GM06990 (cell line): ENCODE results near the gene SMNDC1.

Experiments
- DNase-seq: peaks from one replicate; pipeline ENCODE4 v3.0.0-alpha.2; 2011; ENCODE audit not compliant: insufficient read length; ENCODE audit errors: extremely low read depth
- H3K27me3 ChIP-seq: replicated peaks from 2 replicates; pipeline ENCODE4 v1.6.0; 2011; ENCODE audit warnings: low read length; ENCODE audit not compliant: control insufficient read depth, insufficient read depth
- H3K36me3 ChIP-seq: 2 replicates; pipeline ENCODE4 v1.5.1; 2011; ENCODE audit warnings: low read length; ENCODE audit not compliant: control insufficient read depth, insufficient read depth
- H3K4me3 ChIP-seq: replicated peaks from 2 replicates; pipeline ENCODE4 v1.5.1; 2011; ENCODE audit warnings: low read depth, mild to moderate bottlenecking, control low read depth, low read length
- TF ChIP-seq, protein P1 (sequence below): IDR thresholded peaks from 2 replicates; pipeline ENCODE4 v1.5.1; 2011; ENCODE audit warnings: low read length, control low read depth, mild to moderate bottlenecking, inconsistent platforms; ENCODE audit not compliant: insufficient read depth, poor library complexity, severe bottlenecking

Gene SMNDC1

GRCh38 chr10:110343947-110344346, 39.2 kb upstream of the SMNDC1 start:
- DNase-seq, result no peak
- TF ChIP-seq, protein P1, sequence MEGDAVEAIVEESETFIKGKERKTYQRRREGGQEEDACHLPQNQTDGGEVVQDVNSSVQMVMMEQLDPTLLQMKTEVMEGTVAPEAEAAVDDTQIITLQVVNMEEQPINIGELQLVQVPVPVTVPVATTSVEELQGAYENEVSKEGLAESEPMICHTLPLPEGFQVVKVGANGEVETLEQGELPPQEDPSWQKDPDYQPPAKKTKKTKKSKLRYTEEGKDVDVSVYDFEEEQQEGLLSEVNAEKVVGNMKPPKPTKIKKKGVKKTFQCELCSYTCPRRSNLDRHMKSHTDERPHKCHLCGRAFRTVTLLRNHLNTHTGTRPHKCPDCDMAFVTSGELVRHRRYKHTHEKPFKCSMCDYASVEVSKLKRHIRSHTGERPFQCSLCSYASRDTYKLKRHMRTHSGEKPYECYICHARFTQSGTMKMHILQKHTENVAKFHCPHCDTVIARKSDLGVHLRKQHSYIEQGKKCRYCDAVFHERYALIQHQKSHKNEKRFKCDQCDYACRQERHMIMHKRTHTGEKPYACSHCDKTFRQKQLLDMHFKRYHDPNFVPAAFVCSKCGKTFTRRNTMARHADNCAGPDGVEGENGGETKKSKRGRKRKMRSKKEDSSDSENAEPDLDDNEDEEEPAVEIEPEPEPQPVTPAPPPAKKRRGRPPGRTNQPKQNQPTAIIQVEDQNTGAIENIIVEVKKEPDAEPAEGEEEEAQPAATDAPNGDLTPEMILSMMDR, result no peak
- Histone ChIP-seq H3K4me3 (no peak overlapping the region), H3K27me3 (no peaks in the 10 kb centered on the region), H3K36me3 (no peaks in the 10 kb centered on the region)

DNA sequence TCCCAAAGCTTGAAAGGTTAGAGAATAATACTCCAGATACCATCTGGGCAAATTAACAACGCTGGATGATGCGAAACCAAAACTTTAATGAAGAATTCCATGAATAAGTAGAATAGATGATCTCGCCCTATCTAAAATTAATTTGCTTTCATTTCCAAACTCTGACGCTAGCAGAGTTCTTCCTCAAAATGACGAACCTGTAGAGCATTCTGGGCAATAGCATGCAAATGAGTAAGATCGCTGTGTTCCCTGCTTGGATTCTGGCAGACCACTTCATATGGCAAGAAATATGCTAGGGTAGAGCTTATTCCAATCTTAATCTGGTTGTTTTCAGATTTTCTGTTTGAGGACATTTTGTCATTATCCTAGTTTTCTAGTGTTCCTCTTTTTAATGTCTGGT, 36.1 kb upstream of the SMNDC1 start:
- no peak overlapping the region for H3K4me3 ChIP-seq
- TF ChIP-seq, protein P1, result no peak
- no peak for DNase-seq
- no peaks in the 10 kb centered on the region for H3K36me3 ChIP-seq
- no peaks in the 10 kb centered on the region for H3K27me3 ChIP-seq

DNA sequence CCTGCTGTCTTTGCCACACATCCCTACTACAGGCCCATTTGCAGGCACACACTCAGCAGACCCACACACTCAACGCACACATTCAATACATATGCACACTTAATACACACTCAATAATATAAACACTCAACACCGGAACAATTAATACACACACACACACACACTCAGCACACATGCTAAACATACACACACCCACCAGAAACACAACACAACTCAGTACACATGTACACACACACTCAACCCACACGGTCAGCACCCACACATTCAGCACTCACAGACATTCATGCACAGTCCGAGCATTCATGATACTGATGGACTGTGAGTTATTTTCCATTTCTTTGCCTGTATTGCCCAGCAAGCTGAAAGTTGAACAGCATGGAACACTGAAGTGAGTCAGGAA, 35.4 kb upstream of the SMNDC1 start:
- TF ChIP-seq, protein P1, result no peak
- H3K36me3 ChIP-seq, result no peaks in the 10 kb centered on the region
- no peaks in the 10 kb centered on the region for H3K27me3 ChIP-seq
- no peak for DNase-seq
- no peak overlapping the region for H3K4me3 ChIP-seq

GRCh38 chr10:110337906-110338305, 33.2 kb upstream of the SMNDC1 start:
- DNase-seq, result no peak
- H3K27me3 ChIP-seq, result no peaks in the 10 kb centered on the region
- TF ChIP-seq, protein P1, result no peak
- H3K36me3 ChIP-seq, result no peaks in the 10 kb centered on the region
- no peak overlapping the region for H3K4me3 ChIP-seq

DNA sequence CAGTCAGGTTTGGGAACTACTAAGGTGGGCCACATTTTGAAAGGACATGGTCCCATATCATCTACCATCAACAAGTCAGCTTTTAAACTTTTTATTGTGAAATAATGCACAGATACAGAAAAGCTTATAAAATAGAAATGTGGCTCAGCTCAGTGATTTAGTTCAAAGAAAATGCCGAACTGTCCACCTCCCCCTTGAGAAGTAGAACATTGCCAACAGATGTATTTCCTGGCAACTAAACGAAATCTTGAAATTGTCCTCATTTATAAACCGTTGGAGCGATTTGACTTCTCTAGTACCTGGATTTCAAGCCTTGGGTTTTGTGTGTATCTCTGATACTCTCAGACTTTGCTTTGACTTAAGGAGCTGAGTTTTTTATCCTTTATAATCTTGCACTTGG, 32.7 kb upstream of the SMNDC1 start:
- TF ChIP-seq, protein P1, result no peak
- Histone ChIP-seq H3K4me3 (no peak overlapping the region), H3K27me3 (no peaks in the 10 kb centered on the region), H3K36me3 (no peaks in the 10 kb centered on the region)
- DNase-seq, result no peak

- TF ChIP-seq, protein P1, result no peak
- Histone ChIP-seq H3K27me3 (no peaks in the 10 kb centered on the region), H3K4me3 (no peak overlapping the region), H3K36me3 (no peaks in the 10 kb centered on the region)
- DNase-seq, result no peak
Measured at GRCh38 chr10:110336111-110336721, 31.5 kb upstream of the SMNDC1 start.
